ENCODE measurements around the gene COL18A1.

COL18A1 gene

GRCh38 chr21:45481977-45482898 lies 77.3 kb downstream of the COL18A1 start:
- no peak for DNase-seq

GRCh38 chr21:45482899-45483821 lies 78.2 kb downstream of the COL18A1 start:
- DNase-seq = no peak

DNA sequence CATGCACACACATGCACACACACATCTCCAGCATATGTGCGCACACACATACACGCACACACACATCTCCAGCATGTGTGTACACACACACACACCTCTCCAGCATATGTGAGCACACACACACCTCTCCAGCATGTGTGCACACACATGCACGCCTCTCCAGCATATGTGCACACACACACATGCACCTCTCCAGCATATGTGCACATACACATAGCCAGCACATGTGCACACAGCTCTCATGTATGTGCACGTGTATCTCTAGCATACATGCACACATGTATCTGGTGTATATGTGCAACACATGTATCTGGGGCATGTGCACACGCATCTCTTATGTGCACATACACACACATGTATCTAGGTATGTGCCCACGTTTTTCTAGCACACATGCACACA lies 79.4 kb downstream of the COL18A1 start:
- DNase-seq = no peak

DNA sequence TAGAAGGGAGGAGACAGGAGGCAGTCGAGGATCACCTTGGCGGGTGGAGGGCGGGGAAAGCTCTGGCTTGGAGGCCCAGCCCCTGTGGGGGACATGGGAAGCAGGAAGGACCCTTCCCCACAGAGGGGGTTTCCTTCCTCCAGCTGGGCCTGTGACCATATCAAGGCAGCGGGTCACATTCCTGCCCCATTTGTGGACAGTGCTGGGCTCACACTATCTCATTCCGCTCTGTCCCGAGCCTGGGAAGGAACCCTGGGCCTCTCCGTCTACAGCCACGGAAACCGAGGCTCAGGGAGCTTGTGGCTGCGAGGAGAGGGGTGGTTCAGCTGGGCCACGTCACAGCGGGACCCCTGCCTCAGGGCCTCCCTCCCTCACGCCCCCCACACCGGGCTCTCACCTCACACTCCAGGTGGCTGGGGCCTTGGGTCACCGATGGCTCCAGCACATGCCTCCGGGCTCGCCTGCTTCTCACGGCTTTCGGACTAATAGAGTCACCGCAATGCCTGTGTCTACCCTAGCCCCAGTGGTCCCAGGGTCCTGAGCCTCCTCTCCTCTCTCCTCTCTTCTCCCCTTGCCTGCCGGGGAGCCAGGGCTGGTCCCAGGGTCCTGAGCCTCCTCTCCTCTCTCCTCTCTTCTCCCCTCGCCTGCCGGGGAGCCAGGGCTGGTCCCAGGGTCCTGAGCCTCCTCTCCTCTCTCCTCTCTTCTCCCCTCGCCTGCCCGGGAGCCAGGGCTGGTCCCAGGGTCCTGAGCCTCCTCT lies 80.9 kb downstream of the COL18A1 start:
- DNase-seq = no peak

DNA sequence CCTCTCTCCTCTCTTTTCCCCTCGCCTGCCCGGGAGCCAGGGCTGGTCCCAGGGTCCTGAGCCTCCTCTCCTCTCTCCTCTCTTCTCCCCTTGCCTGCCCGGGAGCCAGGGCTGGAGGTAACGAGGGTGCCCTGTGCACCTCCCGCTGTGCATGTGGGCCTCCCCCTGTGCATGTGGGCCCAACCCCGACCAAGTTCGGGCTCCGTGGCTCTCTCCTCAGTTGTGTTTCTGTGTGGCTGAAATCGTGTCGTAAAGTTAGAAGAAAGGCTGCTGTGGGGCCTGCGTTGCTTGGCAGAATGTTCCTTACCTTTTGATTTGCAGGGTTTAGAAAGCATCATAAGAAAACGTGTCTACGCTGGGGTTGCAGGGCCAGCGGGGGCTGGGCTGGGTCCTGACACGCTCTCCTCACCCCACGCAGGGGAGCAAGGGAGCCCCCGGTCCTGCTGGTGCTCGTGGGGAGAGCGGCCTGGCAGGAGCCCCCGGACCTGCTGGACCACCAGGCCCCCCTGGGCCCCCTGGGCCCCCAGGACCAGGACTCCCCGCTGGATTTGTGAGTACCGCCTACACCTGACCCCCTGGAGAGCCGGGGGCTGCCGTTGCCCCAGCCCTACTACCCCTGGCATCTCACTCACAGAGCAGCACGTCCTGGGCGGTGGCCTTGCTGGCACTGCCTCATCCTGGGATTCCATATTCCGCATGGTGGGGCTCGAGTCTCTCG lies 81.6 kb downstream of the COL18A1 start:
- no peak for DNase-seq

GRCh38 chr21:45487161-45487806 lies 82.3 kb downstream of the COL18A1 start:
- no peak for DNase-seq

- no peak for DNase-seq
Measured at GRCh38 chr21:45487891-45488600, 83.1 kb downstream of the COL18A1 start.

- no peak for DNase-seq
Measured at GRCh38 chr21:45488931-45489721, 84.2 kb downstream of the COL18A1 start.

DNA sequence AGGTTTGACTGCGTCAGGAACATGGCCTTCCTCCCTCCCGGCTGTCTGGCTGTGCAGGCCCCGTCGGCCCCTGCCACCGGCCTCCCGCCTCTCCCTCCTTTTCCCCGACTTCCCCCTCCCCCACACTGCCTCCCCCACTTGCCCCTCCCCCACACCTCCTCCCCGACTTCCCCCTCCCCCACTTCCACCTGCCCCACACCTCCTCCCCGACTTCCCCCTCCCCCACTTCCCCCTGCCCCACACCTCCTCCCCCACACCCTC lies 84.7 kb downstream of the COL18A1 start:
- DNase-seq = no peak

DNA sequence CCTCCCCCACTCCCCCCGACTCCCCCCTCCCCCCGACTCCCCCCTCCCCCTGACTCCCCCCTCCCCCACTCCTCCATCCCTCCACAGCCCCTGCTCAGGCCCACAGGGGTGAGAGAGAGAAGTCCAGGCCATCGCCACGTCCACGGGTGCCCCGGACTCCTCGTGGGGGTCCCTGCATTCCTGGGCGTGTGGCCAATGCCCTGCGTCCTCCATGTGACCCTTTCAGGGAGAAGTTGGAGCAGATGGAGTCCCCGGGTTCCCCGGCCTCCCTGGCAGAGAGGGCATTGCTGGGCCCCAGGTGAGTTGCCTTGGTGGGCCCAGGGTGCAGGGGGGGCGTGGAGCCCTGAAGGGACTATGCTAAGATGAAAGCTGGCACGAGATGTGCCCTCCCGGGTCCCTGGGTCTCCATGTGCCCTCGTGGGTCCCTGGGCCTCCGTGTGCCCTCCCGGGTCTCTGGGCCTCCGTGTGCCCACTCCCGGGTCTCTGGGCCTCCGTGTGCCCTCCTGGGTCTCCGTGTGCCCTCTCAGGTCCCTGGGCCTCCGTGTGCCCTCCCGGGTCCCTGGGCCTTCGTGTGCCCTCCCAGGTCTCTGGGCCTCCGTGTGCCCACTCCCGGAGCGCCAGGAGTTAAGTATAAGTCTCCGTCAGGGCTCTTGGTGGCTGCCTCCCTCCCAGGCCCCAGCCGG lies 85.2 kb downstream of the COL18A1 start:
- no peak for DNase-seq

DNA sequence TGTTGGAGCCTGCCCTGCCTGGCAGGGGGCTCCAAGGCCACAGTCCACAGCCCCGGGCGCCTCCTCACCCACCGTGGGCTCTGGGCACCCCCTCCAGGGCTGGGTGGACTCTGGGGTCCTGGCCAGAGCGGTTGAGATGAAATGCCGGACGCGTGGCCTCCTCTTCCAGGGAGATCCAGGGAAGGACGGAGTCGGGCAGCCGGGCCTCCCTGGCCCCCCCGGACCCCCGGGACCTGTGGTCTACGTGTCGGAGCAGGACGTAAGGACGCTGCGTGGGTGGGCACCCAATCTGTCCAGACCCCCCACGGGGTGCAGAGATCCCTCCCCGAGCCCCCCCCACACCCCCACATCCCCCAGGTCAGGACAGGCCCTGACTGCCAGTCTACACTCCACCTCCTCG lies 86.1 kb downstream of the COL18A1 start:
- no peak for DNase-seq

DNA sequence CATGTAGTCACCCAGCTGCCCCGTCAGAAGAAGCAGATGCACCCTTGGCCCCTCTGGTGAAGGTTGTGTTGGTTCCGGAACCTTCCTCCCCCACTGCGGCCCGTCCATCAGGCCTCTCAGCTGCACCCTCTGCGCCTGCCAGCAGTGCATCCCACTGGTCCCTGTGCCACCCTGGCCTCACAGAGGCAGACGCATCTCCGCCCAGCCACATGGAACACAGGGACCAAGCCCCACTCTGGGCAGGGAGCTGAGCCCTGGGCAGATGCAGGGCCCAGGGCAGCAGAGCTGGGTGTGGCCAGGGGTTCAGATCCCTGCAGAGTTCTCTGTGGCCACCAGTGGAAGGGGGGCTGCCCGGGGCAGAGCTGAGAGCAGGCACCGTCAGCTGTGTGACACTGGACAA lies 86.7 kb downstream of the COL18A1 start:
- DNase-seq = no peak

DNA sequence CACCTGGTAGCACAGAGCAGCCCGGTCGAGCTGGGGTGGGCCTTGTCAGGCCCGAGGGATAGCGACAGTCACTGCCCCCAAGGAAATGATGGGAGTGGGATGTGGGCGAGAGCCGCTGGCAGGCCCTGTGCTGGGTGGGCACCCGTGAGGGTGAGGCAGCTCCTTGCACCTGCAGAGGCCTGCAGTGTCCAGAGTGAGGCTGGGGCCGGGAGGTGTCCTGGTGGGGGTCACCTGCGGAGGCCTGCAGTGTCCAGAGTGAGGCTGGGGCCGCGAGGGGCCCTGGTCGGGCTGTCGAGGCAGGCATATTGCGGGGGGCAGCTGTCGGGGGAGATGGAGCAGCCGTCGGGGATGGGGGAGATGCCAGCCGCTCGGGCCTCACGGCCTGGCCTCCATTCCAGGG lies 87.8 kb downstream of the COL18A1 start:
- no peak for DNase-seq

- DNase-seq = no peak
Measured at GRCh38 chr21:45493401-45494001, 88.5 kb downstream of the COL18A1 start.

DNA sequence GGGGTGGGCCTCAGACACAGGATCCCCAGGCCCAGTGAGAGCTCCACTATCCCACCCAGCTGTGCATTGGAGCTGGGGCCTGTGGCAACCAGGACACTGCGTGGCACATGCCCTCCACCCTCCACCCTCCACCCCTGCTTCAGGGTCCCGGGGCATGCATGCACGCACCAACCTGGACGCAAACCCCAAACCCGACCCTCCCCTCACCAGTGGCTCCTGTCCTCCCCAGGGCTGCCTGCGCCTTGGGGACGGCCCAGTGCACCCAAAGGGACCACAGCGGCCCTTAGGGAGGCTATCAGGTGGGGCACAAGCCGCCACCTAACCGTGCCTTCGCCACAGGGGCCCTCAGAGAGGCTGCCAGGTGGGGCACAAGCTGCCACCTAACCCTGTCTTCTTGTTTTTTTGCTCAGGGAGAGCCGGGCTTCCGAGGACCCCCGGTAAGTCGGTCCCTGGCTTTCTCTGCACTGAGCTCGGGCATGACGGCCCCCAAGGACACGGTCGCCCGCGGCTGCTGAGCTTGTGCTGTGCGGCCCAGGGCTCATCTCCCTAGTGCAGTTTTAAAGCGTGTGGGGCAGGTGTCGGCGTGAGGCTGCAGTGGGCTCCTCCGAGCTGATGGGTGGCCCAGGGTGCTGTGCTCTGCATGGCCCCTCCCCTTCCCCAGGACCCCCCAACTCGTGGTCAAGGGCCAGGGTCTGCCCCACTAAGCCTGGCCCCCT lies 89.3 kb downstream of the COL18A1 start:
- no peak for DNase-seq

GRCh38 chr21:45494851-45495680 lies 90.1 kb downstream of the COL18A1 start:
- no peak for DNase-seq

GRCh38 chr21:45496151-45496967 lies 91.4 kb downstream of the COL18A1 start:
- DNase-seq = no peak

Measured in activated gamma-delta T cell (primary cell).